SH-SY5Y (cell line): ENCODE results near the gene FGF10.

ENCODE experiments used
- GATA2 ChIP-seq: IDR thresholded peaks from 2 replicates; pipeline ENCODE4 v1.6.1; 2011; ENCODE audit warnings: mild to moderate bottlenecking, low read depth, low read length
- GATA3 ChIP-seq: IDR thresholded peaks from 2 replicates; pipeline ENCODE4 v1.6.1; 2011; ENCODE audit warnings: low read depth, mild to moderate bottlenecking, low read length, moderate library complexity

- TF ChIP-seq GATA2 (no peak), GATA3 (no peak)
Observed at GRCh38 chr5:44388321-44389089, 715 bp downstream of the FGF10 start.
